WI38 (cell line): Measurements from ENCODE around the gene LHFPL6.

ENCODE experiments used
- H3K4me3 ChIP-seq: 2 replicates; pipeline ENCODE4 v1.5.1; 2011; ENCODE audit warnings: low read depth, mild to moderate bottlenecking, control low read depth, low read length
- CTCF ChIP-seq: IDR thresholded peaks from 2 replicates; pipeline ENCODE4 v1.5.1; 2012; ENCODE audit warnings: low read depth, mild to moderate bottlenecking, control low read depth, low read length

The LHFPL6 gene

DNA sequence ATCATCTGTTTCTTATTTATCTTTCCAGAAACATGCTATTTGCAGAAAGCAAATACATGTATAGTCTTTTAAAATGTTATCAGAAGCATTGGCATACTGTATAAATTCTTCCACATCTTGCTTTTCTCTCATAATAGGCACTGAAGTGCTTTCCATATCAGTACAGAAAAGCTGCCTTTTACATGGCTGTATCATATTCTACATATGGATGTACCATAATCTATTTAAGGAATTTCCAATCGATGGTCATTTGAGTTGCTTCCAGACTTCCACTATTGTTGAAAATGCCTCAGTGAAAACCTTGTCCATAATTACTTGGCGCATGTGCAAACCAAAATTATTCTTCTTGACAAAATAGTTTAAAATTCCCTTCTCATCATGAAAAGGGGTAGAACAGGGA is 272.5 kb downstream of the LHFPL6 start:
- no peak for TF ChIP-seq CTCF
- H3K4me3 ChIP-seq: no peak overlapping the region

- no peak for TF ChIP-seq CTCF
- H3K4me3 ChIP-seq: no peak overlapping the region
Observed at GRCh38 chr13:39329182-39329639, 273.8 kb downstream of the LHFPL6 start.

DNA sequence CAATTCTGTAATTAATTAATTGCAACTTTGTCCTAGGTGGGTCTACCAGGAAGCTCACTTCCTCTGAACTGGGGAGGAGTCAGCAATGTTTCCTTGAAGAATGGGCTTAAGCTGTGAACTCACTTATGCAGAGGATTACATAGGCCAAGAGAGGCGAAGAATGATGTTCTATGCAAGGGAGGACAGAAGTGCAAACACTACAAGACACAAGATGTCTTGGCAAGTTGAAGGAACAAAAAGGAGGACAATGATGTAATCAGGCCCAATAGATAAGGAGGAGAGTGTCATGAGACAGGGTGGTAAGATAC is 275.9 kb downstream of the LHFPL6 start:
- TF ChIP-seq CTCF: no peak

DNA sequence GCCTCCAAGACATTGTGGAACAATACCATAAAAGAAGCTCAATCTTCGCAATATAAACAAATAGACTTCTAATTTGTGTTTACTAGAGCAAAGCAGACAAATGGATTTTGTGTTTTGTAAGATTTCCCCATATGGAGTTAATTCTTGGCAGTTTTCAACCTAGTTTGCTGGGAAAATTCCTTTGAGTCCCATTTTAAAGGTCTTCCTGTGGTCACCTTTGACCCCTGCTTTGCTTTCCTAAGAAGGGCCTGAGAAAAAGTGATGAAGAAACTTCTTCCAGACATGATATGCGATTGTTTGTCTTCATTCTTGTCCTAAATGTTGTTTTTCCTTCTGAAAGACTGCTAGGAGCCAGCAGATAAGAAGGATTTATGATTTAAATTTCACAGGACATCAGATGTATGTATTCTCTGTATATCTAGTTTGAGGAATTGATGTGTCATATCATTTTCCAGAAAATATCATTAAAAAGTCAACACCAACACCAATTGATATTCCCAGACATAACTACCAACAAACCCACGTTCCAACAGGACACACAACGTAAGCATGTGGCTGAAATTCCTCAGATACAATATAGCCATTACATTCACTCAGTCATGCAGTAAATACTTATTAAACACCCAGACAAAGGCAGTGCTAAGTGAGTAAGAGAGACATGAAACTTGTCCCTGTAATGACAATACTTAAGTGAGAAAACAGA is 276.4 kb downstream of the LHFPL6 start:
- H3K4me3 ChIP-seq: no peak overlapping the region
- TF ChIP-seq CTCF: no peak

More for the DNA sequence above, 275.9 kb downstream of the LHFPL6 start:
- H3K4me3 ChIP-seq: no peak overlapping the region

DNA sequence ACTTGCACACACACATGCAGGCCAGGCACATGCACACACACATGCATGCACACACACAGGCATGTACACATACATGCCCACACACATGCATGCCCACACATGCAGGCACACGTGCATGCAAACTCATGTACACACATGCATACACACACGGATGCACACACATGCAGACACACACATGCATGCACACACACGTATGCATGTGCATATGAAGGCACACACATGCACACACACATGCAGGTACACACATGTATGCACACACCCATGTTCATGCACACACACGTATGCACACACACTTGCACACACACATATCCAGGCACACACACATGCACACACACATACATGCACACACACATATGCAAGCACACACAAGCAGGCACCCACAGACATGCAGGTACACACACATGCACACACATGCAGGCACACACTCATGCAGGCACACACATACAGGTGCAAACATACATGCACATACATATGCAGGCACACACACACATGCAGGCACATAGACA is 278.1 kb downstream of the LHFPL6 start:
- no peak overlapping the region for H3K4me3 ChIP-seq
- no peak for TF ChIP-seq CTCF

DNA sequence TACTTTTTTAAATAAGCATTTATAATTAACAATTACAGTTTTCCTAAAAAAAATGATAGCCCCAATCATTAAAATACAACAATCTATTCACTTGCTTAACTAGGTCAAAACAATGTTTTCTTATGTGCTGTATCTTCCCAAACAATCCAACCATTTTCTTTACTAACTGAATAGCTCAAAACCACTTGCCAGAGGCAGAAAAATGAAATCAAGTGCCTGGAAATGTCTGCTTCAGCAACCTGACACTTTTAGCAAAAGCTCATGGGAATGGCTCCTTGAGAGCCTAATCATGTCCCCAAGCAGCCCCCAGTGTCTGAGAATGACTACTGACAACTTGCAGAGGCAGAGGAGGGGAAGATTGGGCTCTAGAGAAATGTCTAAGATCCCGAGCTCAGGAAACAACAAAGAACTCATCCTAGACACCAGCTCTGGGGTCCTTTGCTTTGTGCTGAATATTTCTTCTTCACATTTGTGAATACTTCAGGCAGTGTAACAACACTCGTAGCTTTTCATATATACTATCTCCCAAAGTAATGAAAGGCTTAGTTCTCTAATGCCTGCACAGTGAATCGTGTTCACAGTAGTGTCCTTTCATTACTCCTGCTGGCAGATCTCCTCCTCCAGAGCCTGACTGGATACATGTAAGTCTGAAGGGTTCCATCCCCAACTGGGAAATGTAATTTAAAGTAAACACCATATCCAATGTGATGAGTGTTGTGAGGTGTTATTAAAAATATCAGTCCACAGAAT is 280.0 kb downstream of the LHFPL6 start:
- no peak for TF ChIP-seq CTCF
- H3K4me3 ChIP-seq: no peak overlapping the region

- TF ChIP-seq CTCF: no peak
- no peak overlapping the region for H3K4me3 ChIP-seq
Observed at GRCh38 chr13:39321574-39321973, 281.4 kb downstream of the LHFPL6 start.
